Smooth muscle cell (in vitro differentiated cells): ENCODE measurements around the gene TCF3. TPM values are rescaled to one million over a fixed set of nuclear protein-coding genes. Genes with fewer than 3 reads are reported as not detected.

Experiments used
- DNase-seq: peaks from one replicate; lab custom pipeline; 2025; ENCODE audit not compliant: unreplicated experiment; lab: John Stamatoyannopoulos, UW
- H2AFZ ChIP-seq: fragments of 200-600 bp; sonication (generic); 2 replicates; pipeline ENCODE4 v1.6.0; 2016; ENCODE audit warnings: antibody characterized with exemption, low read depth, mild to moderate bottlenecking
- H3F3A ChIP-seq: fragments of 200-600 bp; sonication (generic); 2 replicates; pipeline ENCODE4 v1.6.0; 2017; ENCODE audit warnings: antibody characterized with exemption, low read depth
- H3K27ac ChIP-seq: fragments of 200-600 bp; sonication (generic); 2 replicates; pipeline ENCODE4 v1.5.1; 2016; ENCODE audit warnings: low read depth, mild to moderate bottlenecking
- H3K27me3 ChIP-seq: fragments of 200-600 bp; sonication (generic); 2 replicates; pipeline ENCODE4 v1.6.1; 2016; ENCODE audit warnings: low read depth, mild to moderate bottlenecking
- H3K36me3 ChIP-seq: fragments of 200-600 bp; sonication (generic); 2 replicates; pipeline ENCODE4 v1.5.1; 2016; ENCODE audit warnings: low read depth
- H3K4me1 ChIP-seq: fragments of 200-600 bp; sonication (generic); 2 replicates; pipeline ENCODE4 v1.5.1; 2016; ENCODE audit warnings: low read depth
- H3K4me2 ChIP-seq: fragments of 200-600 bp; sonication (generic); 2 replicates; pipeline ENCODE4 v1.6.0; 2016; ENCODE audit warnings: mild to moderate bottlenecking
- H3K4me3 ChIP-seq: fragments of 200-600 bp; sonication (generic); 2 replicates; pipeline ENCODE4 v1.5.1; 2016; ENCODE audit warnings: mild to moderate bottlenecking
- H3K79me2 ChIP-seq: fragments of 200-600 bp; sonication (generic); 2 replicates; pipeline ENCODE4 v1.6.0; 2016; ENCODE audit warnings: low read depth, mild to moderate bottlenecking
- H3K9ac ChIP-seq: fragments of 200-600 bp; sonication (generic); 2 replicates; pipeline ENCODE4 v1.6.0; 2016; ENCODE audit warnings: low read depth
- H3K9me3 ChIP-seq: fragments of 200-600 bp; sonication (generic); replicated peaks from 2 replicates; pipeline ENCODE4 v1.5.1; 2016; ENCODE audit warnings: low read depth
- H4K20me1 ChIP-seq: fragments of 200-600 bp; sonication (generic); 2 replicates; pipeline ENCODE4 v1.6.0; 2016; ENCODE audit warnings: low read depth
- CTCF ChIP-seq: fragments of 200-600 bp; sonication (generic); IDR thresholded peaks from 2 replicates; pipeline ENCODE4 v1.5.1; 2017; ENCODE audit warnings: borderline replicate concordance, mild to moderate bottlenecking, antibody characterized with exemption; ENCODE audit not compliant: insufficient read depth, poor library complexity, severe bottlenecking
- WGBS: methylation state at CpG from one replicate; pipeline ENCODE4 v1.1.7; 2016; ENCODE audit warnings: low lambda C conversion rate; 5-methylcytosine and 5-hydroxymethylcytosine counted together
- polyA plus RNA-seq: library from polyadenylated mRNA; unstranded; fragments of >200 nt; fragmentation: Nextera tagmentation; extraction: Ambion mirVana; gene quantifications from 2 replicates; pipeline ENCODE4 v1.2.1, GENCODE V29; 2016
- total RNA-seq: library from RNA; depleted of rRNA; stranded (reverse); fragments of >200 nt; gene quantifications from 2 replicates; pipeline ENCODE4 v1.2.3, GENCODE V29; 2014

Gene TCF3
- total and polyA plus RNA-seq, 2 experiments from 2014 or later: 89.0 to 150 TPM

GRCh38 chr19:1568320-1569019, 83.9 kb downstream of the TCF3 start, which contains the start of gene MEX3D:
Gene MEX3D, minus strand, starts transcription at chr19:1568325. Its CDS starts 267 bp downstream, at chr19:1568058.
- DNase-seq: peak; percentile 16
- Histone ChIP-seq H3F3A (no peaks in the 10 kb centered on the region), H3K9me3 (no peaks in the 10 kb centered on the region), H3K4me2 (peak within 1 kb of the TSS; percentile 95), H3K4me3 (peak within 1 kb of the TSS; percentile 84), H4K20me1 (peaks cover 30% of the 10 kb centered on the region), H3K36me3 (no peaks in the 10 kb centered on the region), H3K27me3 (no peaks in the 10 kb centered on the region), H3K9ac (peak within 1 kb of the TSS; percentile 98), H3K79me2 (peaks cover 40% of the 10 kb centered on the region), H3K4me1 (peaks cover 11% of the 10 kb centered on the region), H3K27ac (peak within 1 kb of the TSS; percentile 97), H2AFZ (no peak within 1 kb of the TSS)
- no peak for TF ChIP-seq CTCF
- 34% methylated on average over 17 of the region's 63 CpGs for whole genome bisulfite sequencing

GRCh38 chr19:1567848-1568227, 84.6 kb downstream of the TCF3 start:
- no peak overlapping the region for H3K4me2 ChIP-seq
- no peak overlapping the region for H3K27ac ChIP-seq
- no peaks in the 10 kb centered on the region for H3K36me3 ChIP-seq
- no peaks in the 10 kb centered on the region for H3F3A ChIP-seq
- peaks cover 36% of the 10 kb centered on the region for H4K20me1 ChIP-seq
- H3K27me3 ChIP-seq: no peaks in the 10 kb centered on the region
- no peak for DNase-seq
- peak overlapping the region; percentile 84 for H3K4me3 ChIP-seq
- TF ChIP-seq CTCF: no peak
- H3K4me1 ChIP-seq: peaks cover 11% of the 10 kb centered on the region
- H3K9ac ChIP-seq: no peak overlapping the region
- peaks cover 46% of the 10 kb centered on the region for H3K79me2 ChIP-seq
- no peaks in the 10 kb centered on the region for H3K9me3 ChIP-seq
- WGBS: no CpG with 5 or more reads among the region's 73 CpGs
- no peak overlapping the region for H2AFZ ChIP-seq

GRCh38 chr19:1567116-1567847, 85.1 kb downstream of the TCF3 start:
- peak overlapping the region; percentile 97 for H3K27ac ChIP-seq
- peaks cover 52% of the 10 kb centered on the region for H3K79me2 ChIP-seq
- peak overlapping the region; percentile 98 for H3K9ac ChIP-seq
- DNase-seq: peak; percentile 59
- H3K9me3 ChIP-seq: no peaks in the 10 kb centered on the region
- peak overlapping the region; percentile 95 for H3K4me2 ChIP-seq
- under 1% methylated on average over 31 of the region's 108 CpGs for WGBS
- peaks cover 42% of the 10 kb centered on the region for H4K20me1 ChIP-seq
- no peaks in the 10 kb centered on the region for H3K36me3 ChIP-seq
- H3F3A ChIP-seq: no peaks in the 10 kb centered on the region
- peak overlapping the region; percentile 84 for H3K4me3 ChIP-seq
- TF ChIP-seq CTCF: no peak
- H3K4me1 ChIP-seq: peaks cover 11% of the 10 kb centered on the region
- no peaks in the 10 kb centered on the region for H3K27me3 ChIP-seq
- no peak overlapping the region for H2AFZ ChIP-seq
